NCI-H1105 treated with DMSO at 0.1 percent for 48 hours (cell line): Measurements from ENCODE around the gene MOB1A.
A peak's percentile ranks its signal among the peaks of the same experiment; 100 is the strongest.
"Not testable (repeated sequence)": the region's sequence is repeated elsewhere in the genome, so short reads cannot be mapped to it uniquely, and the experiment has no call there.

ENCODE experiments used
- DNase-seq: peaks from one replicate; lab custom pipeline; 2025; lab: John Stamatoyannopoulos, UW

MOB1A gene

GRCh38 chr2:74148457-74149246 lies 30.0 kb downstream of the MOB1A start:
- no peak for DNase-seq

- peak; percentile 85 for DNase-seq
Measured at GRCh38 chr2:74147727-74148456, 30.8 kb downstream of the MOB1A start, which contains the start of gene BOLA3. Gene BOLA3 (minus strand): TSS chr2:74147912. CDS start chr2:74147874, 38 bp downstream.

GRCh38 chr2:74146929-74147726 lies 31.6 kb downstream of the MOB1A start:
- DNase-seq, result peak; percentile 40

- DNase-seq, result no peak
Measured at GRCh38 chr2:74142340-74142739, 36.3 kb downstream of the MOB1A start.

GRCh38 chr2:74138600-74139323 lies 39.9 kb downstream of the MOB1A start:
- no peak for DNase-seq

- no peak for DNase-seq
Measured at GRCh38 chr2:74137651-74138599, 40.8 kb downstream of the MOB1A start.

GRCh38 chr2:74131901-74132300 lies 46.8 kb downstream of the MOB1A start:
- DNase-seq, result no peak

GRCh38 chr2:74130211-74130995 lies 48.3 kb downstream of the MOB1A start:
- DNase-seq, result no peak

GRCh38 chr2:74128206-74128605 lies 50.5 kb downstream of the MOB1A start:
- DNase-seq, result no peak

GRCh38 chr2:74123955-74124354 lies 54.7 kb downstream of the MOB1A start:
- not testable (repeated sequence) for DNase-seq

GRCh38 chr2:74121846-74122245 lies 56.8 kb downstream of the MOB1A start:
- DNase-seq, result not testable (repeated sequence)

GRCh38 chr2:74119912-74120825 lies 58.5 kb downstream of the MOB1A start:
- DNase-seq, result peak; percentile 82

GRCh38 chr2:74119339-74119738 lies 59.3 kb downstream of the MOB1A start:
- no peak for DNase-seq

GRCh38 chr2:74111380-74111779 lies 67.3 kb downstream of the MOB1A start:
- no peak for DNase-seq

- no peak for DNase-seq
Measured at GRCh38 chr2:74110537-74110936, 68.1 kb downstream of the MOB1A start.

- no peak for DNase-seq
Measured at GRCh38 chr2:74109551-74109950, 69.1 kb downstream of the MOB1A start.

GRCh38 chr2:74107071-74107470 lies 71.6 kb downstream of the MOB1A start:
- no peak for DNase-seq

- no peak for DNase-seq
Measured at GRCh38 chr2:74105413-74105812, 73.3 kb downstream of the MOB1A start.

- no peak for DNase-seq
Measured at GRCh38 chr2:74104839-74105238, 73.8 kb downstream of the MOB1A start.
